Astrocyte of the cerebellum (primary cell): ENCODE results near the gene SERPINE1.
A peak's percentile ranks its signal among the peaks of the same experiment; 100 is the strongest.

Experiments used
- DNase-seq: peaks from one replicate; pipeline ENCODE4 v3.0.0-alpha.2; 2011; ENCODE audit warnings: low read depth
- H3K4me3 ChIP-seq: 2 replicates; pipeline ENCODE4 v1.5.1; 2011; ENCODE audit warnings: mild to moderate bottlenecking, low read depth, low read length, moderate library complexity
- in situ Hi-C: cut with HindIII; loops from 2 replicates; pipeline ENCODE4 v1.10.0; 2017; ENCODE audit warnings: low sequenced_read_pairs
- TF ChIP-seq, protein P1 (sequence below): IDR thresholded peaks from 2 replicates; pipeline ENCODE4 v1.5.1; 2012; ENCODE audit warnings: low read length, low read depth, moderate library complexity, mild to moderate bottlenecking; ENCODE audit errors: missing control alignments

Gene SERPINE1

GRCh38 chr7:101161692-101162471, 35.0 kb downstream of the SERPINE1 start:
- no peak overlapping the region for H3K4me3 ChIP-seq
- in situ Hi-C loops: no loop called here
- TF ChIP-seq, protein P1, sequence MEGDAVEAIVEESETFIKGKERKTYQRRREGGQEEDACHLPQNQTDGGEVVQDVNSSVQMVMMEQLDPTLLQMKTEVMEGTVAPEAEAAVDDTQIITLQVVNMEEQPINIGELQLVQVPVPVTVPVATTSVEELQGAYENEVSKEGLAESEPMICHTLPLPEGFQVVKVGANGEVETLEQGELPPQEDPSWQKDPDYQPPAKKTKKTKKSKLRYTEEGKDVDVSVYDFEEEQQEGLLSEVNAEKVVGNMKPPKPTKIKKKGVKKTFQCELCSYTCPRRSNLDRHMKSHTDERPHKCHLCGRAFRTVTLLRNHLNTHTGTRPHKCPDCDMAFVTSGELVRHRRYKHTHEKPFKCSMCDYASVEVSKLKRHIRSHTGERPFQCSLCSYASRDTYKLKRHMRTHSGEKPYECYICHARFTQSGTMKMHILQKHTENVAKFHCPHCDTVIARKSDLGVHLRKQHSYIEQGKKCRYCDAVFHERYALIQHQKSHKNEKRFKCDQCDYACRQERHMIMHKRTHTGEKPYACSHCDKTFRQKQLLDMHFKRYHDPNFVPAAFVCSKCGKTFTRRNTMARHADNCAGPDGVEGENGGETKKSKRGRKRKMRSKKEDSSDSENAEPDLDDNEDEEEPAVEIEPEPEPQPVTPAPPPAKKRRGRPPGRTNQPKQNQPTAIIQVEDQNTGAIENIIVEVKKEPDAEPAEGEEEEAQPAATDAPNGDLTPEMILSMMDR: no peak
- no peak for DNase-seq

GRCh38 chr7:101162551-101163278, 35.8 kb downstream of the SERPINE1 start:
- in situ Hi-C loops: no loop called here
- TF ChIP-seq, protein P1: no peak
- DNase-seq: no peak
- H3K4me3 ChIP-seq: peak overlapping the region; percentile 28

- in situ Hi-C loops: no loop called here
- peak overlapping the region; percentile 28 for H3K4me3 ChIP-seq
- TF ChIP-seq, protein P1: no peak
- DNase-seq: no peak
Measured at GRCh38 chr7:101163279-101164070, 36.6 kb downstream of the SERPINE1 start.

GRCh38 chr7:101164071-101164840, 37.4 kb downstream of the SERPINE1 start:
- DNase-seq: no peak
- no peak overlapping the region for H3K4me3 ChIP-seq
- TF ChIP-seq, protein P1: no peak
- in situ Hi-C loops: no loop called here

- TF ChIP-seq, protein P1: no peak
- in situ Hi-C loops: no loop called here
- peak; percentile 51 for DNase-seq
- H3K4me3 ChIP-seq: peak within 1 kb of the TSS; percentile 6
Measured at GRCh38 chr7:101165075-101165957, 38.4 kb downstream of the SERPINE1 start, which contains the start of gene VGF. Gene VGF, minus strand, starts transcription at chr7:101165569. Its CDS starts 726 bp downstream, at chr7:101164843.
